GM23248 (cell line): ENCODE results near the gene FAAP24. TPM values are rescaled to one million over a fixed set of nuclear protein-coding genes. Genes with fewer than 3 reads are reported as not detected.
"Not testable (repeated sequence)": the region's sequence is repeated elsewhere in the genome, so short reads cannot be mapped to it uniquely, and the experiment has no call there.

ENCODE experiments used
- DNase-seq: peaks from one replicate; pipeline ENCODE4 v3.0.0-alpha.2; 2015
- H2AFZ ChIP-seq: fragments of 200-600 bp; sonication (generic); 2 replicates; pipeline ENCODE4 v1.6.1; 2016; ENCODE audit warnings: antibody characterized with exemption
- H3F3A ChIP-seq: fragments of 200-600 bp; sonication (generic); 2 replicates; pipeline ENCODE4 v1.6.1; 2016; ENCODE audit warnings: mild to moderate bottlenecking, antibody characterized with exemption, mixed run types; ENCODE audit not compliant: insufficient read depth
- H3K27ac ChIP-seq: fragments of 200-600 bp; sonication (generic); 2 replicates; pipeline ENCODE4 v1.5.1; 2016; ENCODE audit warnings: mild to moderate bottlenecking
- H3K27me3 ChIP-seq: fragments of 200-600 bp; sonication (generic); replicated peaks from 2 replicates; pipeline ENCODE4 v1.6.1; 2016; ENCODE audit warnings: mild to moderate bottlenecking; ENCODE audit not compliant: insufficient read depth
- H3K36me3 ChIP-seq: fragments of 200-600 bp; sonication (generic); 2 replicates; pipeline ENCODE4 v1.6.1; 2016; ENCODE audit warnings: low read depth, mild to moderate bottlenecking
- H3K4me1 ChIP-seq: fragments of 200-600 bp; sonication (generic); 2 replicates; pipeline ENCODE4 v1.6.1; 2016; ENCODE audit warnings: mild to moderate bottlenecking; ENCODE audit not compliant: insufficient read depth
- H3K4me2 ChIP-seq: fragments of 200-600 bp; sonication (generic); one replicate; pipeline ENCODE4 v1.6.1; 2016; ENCODE audit warnings: mild to moderate bottlenecking; ENCODE audit not compliant: unreplicated experiment
- H3K4me3 ChIP-seq: fragments of 200-600 bp; sonication (generic); 2 replicates; pipeline ENCODE4 v1.5.1; 2016; ENCODE audit warnings: mild to moderate bottlenecking
- H3K79me2 ChIP-seq: fragments of 200-600 bp; sonication (generic); 2 replicates; pipeline ENCODE4 v1.6.1; 2016; ENCODE audit warnings: mild to moderate bottlenecking; ENCODE audit not compliant: insufficient read depth
- H3K9ac ChIP-seq: fragments of 200-600 bp; sonication (generic); 2 replicates; pipeline ENCODE4 v1.6.1; 2016; ENCODE audit warnings: mild to moderate bottlenecking
- H3K9me2 ChIP-seq: fragments of 200-600 bp; sonication (generic); 2 replicates; pipeline ENCODE4 v1.6.1; 2016; ENCODE audit warnings: mixed run types, mild to moderate bottlenecking, moderate library complexity; ENCODE audit not compliant: insufficient read depth
- H3K9me3 ChIP-seq: fragments of 200-600 bp; sonication (generic); one replicate; pipeline ENCODE4 v1.6.1; 2017; ENCODE audit warnings: low read depth
- H4K20me1 ChIP-seq: fragments of 200-600 bp; sonication (generic); 2 replicates; pipeline ENCODE4 v1.6.0; 2016; ENCODE audit not compliant: insufficient read depth
- EZH2 ChIP-seq: fragments of 200-600 bp; sonication (generic); IDR thresholded peaks from 2 replicates; pipeline ENCODE4 v1.6.1; 2018; ENCODE audit warnings: antibody characterized with exemption, mild to moderate bottlenecking; ENCODE audit not compliant: insufficient read depth, poor library complexity, severe bottlenecking
- EZH2phosphoT487 ChIP-seq: fragments of 200-600 bp; sonication (generic); IDR thresholded peaks from 2 replicates; pipeline ENCODE4 v1.6.1; 2018; ENCODE audit warnings: antibody characterized with exemption, moderate library complexity, mild to moderate bottlenecking, low read depth; ENCODE audit not compliant: insufficient read depth
- WGBS, 2 experiments: methylation state at CpG; one replicate each; pipeline ENCODE4 v1.1.6; 2015 to 2017; ENCODE audit warnings: low lambda C conversion rate in 2 of 2, low coverage in 1 of 2; ENCODE audit errors: missing lambda C conversion rate in 2 of 2; 5-methylcytosine and 5-hydroxymethylcytosine counted together
- in situ Hi-C: fragments of 300-500 bp; cut with MboI; formaldehyde crosslinking; loops from 2 replicates; pipeline ENCODE4 v1.15.0; 2020
- polyA plus RNA-seq: library from polyadenylated mRNA; unstranded; fragments of >200 nt; fragmentation: Nextera tagmentation; extraction: Ambion mirVana; gene quantifications from 2 replicates; pipeline ENCODE4 v1.2.1, GENCODE V29; 2016
- total RNA-seq: library from RNA; depleted of rRNA; stranded (reverse); fragments of >200 nt; shearing (Covaris generic); gene quantifications from 2 replicates; pipeline ENCODE4 v1.2.3, GENCODE V29; 2014

The FAAP24 gene
- total and polyA plus RNA-seq, 2 experiments from 2014 or later = 1.3 to 5.8 TPM

DNA sequence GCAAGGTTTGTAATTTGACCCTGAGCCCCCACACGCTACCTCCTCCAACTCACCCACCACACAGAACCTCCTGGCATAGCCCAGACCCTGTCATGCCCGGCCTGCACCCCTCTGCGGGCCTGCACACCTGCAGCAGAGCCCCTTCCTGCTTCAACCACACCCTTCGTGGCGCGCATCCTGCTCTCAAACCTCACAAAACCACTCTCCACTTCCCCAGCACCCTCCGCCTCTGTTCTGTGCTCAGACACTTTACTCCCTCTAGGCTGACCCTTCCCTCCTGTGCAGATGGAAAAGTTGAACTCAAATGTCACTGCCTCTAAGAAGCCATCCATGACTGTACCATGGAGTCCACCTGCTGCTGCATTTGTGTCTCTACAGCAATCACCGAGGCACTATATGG lies 28.5 kb downstream of the FAAP24 start:
- 89 to 95% methylated on average over 8 of the region's 8 CpGs for WGBS, 2 experiments
- Histone ChIP-seq H3K27ac (no peak overlapping the region), H3K36me3 (no peaks in the 10 kb centered on the region), H3F3A (no peaks in the 10 kb centered on the region), H3K4me1 (no peaks in the 10 kb centered on the region), H3K79me2 (no peaks in the 10 kb centered on the region), H3K4me3 (no peak overlapping the region), H2AFZ (no peak overlapping the region), H3K9me2 (no peaks in the 10 kb centered on the region), H3K27me3 (no peaks in the 10 kb centered on the region), H3K9me3 (no peaks in the 10 kb centered on the region), H3K4me2 (no peak overlapping the region), H4K20me1 (no peaks in the 10 kb centered on the region), H3K9ac (no peak overlapping the region)
- in situ Hi-C loops = no loop called here
- TF ChIP-seq EZH2 = no peak
- TF ChIP-seq EZH2phosphoT487 = no peak
- DNase-seq = no peak

DNA sequence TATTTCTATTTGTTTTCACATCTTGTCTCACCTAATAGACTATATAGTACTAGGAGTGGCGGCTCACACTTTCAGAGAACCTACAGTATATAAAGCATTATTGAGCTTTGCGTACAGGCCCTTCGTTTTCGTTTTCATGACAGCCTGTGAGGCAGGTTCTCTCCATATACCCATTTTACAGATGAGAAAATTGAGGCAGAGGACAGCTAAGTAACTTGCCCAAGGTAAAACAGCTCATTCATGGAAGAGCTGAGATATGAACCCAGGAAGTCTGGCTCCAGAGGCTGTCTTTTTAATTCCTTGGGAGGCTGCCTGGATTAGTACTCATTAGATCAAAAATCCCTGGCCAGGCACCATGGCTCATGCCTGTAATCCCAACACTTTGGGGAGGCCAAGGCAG lies 28.9 kb downstream of the FAAP24 start:
- DNase-seq = no peak
- Histone ChIP-seq H3K9ac (no peak overlapping the region), H3F3A (no peaks in the 10 kb centered on the region), H4K20me1 (no peaks in the 10 kb centered on the region), H3K27ac (no peak overlapping the region), H3K27me3 (no peaks in the 10 kb centered on the region), H3K4me2 (no peak overlapping the region), H3K9me3 (no peaks in the 10 kb centered on the region), H2AFZ (no peak overlapping the region), H3K4me1 (no peaks in the 10 kb centered on the region), H3K79me2 (no peaks in the 10 kb centered on the region), H3K4me3 (no peak overlapping the region), H3K9me2 (no peaks in the 10 kb centered on the region), H3K36me3 (no peaks in the 10 kb centered on the region)
- in situ Hi-C loops = no loop called here
- WGBS, 2 experiments = 90% methylated on average over 4 of the region's 4 CpGs
- TF ChIP-seq EZH2 (no peak), EZH2phosphoT487 (no peak)

DNA sequence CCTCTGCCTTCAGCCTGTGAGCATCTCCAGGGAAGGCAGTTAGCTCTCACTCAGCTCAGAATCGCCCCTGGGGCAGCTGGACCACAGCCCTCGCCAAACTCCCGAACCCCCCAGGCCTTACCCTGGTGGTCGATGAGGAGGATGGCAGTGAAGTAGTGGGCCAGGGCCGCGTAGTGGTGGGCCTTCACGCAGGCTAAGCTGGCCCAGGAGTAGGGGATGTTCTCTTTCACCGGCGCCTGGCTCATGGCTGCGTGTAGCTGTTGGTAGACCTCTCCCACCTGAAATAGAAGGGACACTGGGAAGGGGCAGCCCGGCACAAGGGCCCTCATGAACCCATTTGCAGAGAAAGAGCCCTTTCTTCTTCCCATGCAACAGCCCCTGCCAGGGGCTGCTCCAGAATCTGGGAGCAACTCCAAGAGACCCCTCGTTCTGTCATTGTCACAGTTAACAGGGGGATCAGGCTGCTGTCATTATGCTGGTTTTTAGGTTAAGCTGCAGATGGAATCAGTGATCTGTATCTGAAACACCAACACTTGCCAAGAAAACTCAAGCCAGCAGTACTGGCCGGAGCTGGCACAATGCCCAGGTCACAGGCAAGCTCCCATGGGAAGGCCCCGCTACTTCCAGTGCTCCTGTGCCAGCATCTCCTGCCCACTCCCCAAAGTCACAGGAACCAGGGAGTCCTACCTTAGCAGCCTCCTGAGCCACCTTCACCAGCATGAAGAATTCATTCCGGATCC lies 30.3 kb downstream of the FAAP24 start:
- H3K9me2 ChIP-seq, H4K20me1 ChIP-seq, H3K27me3 ChIP-seq, H3K4me2 ChIP-seq, H3K36me3 ChIP-seq, in situ Hi-C loops, H3K27ac ChIP-seq, H3K9me3 ChIP-seq, H3K4me3 ChIP-seq, H3K4me1 ChIP-seq, H3K79me2 ChIP-seq, H2AFZ ChIP-seq, H3F3A ChIP-seq, DNase-seq, H3K9ac ChIP-seq: not testable (repeated sequence)
- WGBS, 2 experiments = 80 to 82% methylated on average over 15 of the region's 15 CpGs

DNA sequence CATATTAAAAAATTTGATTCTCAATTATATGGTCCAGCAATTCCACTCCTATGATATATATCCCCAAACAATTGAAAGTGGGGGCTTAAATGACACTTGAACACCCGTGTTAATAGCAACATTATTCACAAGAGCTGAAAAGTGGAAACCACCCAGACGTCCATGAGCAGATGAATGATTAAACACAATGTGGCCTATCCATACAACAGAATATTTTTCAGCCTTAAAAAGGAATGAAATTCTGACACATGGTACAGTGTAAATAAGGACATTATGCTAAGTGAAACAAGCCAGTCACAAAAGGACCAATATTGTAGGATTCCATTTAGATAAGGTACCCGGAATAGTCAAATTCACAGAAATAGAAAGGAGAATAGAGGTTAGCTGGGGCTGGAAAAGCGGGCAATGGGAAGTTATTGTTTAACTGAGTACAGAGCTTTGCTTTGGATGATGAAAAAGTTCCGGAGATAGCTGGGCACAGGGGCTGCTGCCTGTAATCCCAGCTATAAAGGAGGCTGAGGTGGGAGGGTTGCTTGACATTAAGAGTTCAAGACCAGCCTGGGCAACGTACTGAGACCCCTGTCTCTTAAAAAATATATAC lies 31.5 kb downstream of the FAAP24 start:
- H3F3A ChIP-seq, in situ Hi-C loops: not testable (repeated sequence)

DNA sequence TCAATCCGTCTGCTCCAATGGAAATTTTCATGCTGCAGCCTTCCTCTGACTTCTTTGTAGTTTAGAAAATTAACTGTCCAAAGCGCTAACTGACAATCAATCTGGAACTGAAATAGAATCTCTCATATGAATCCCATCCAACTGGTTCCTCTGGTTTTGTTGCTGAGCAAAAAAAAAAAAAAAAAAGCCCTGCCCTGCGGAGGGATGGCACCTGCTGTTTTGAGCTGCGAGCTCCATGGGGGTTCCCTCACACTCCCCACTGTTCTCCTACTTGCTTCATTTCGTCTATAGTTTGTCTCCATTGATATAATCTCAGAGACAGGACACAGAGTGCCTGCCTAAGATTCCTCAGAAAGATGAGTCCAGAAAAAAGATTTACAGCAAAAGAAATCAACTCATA lies 33.4 kb downstream of the FAAP24 start:
- no peak overlapping the region for H3K4me2 ChIP-seq
- H3K9me2 ChIP-seq = no peaks in the 10 kb centered on the region
- no peaks in the 10 kb centered on the region for H4K20me1 ChIP-seq
- TF ChIP-seq EZH2phosphoT487 (no peak), EZH2 (no peak)
- no peaks in the 10 kb centered on the region for H3F3A ChIP-seq
- H3K36me3 ChIP-seq = no peaks in the 10 kb centered on the region
- in situ Hi-C loops = no loop called here
- H3K4me1 ChIP-seq = no peaks in the 10 kb centered on the region
- 60 to 62% methylated on average over 5 of the region's 5 CpGs for WGBS, 2 experiments
- H3K27me3 ChIP-seq = no peaks in the 10 kb centered on the region
- no peak for DNase-seq
- H3K9me3 ChIP-seq = no peaks in the 10 kb centered on the region
- no peak overlapping the region for H3K4me3 ChIP-seq
- no peak overlapping the region for H3K27ac ChIP-seq
- H3K9ac ChIP-seq = no peak overlapping the region
- H3K79me2 ChIP-seq = no peaks in the 10 kb centered on the region
- H2AFZ ChIP-seq = no peak overlapping the region

More for the DNA sequence above, 31.5 kb downstream of the FAAP24 start:
- H3K4me2 ChIP-seq, H3K9me3 ChIP-seq, H3K79me2 ChIP-seq, H3K27ac ChIP-seq, H3K27me3 ChIP-seq, H3K36me3 ChIP-seq, H4K20me1 ChIP-seq, H2AFZ ChIP-seq, DNase-seq, H3K4me1 ChIP-seq, H3K9me2 ChIP-seq, H3K9ac ChIP-seq, H3K4me3 ChIP-seq: not testable (repeated sequence)
- 64 to 70% methylated on average over 6 of the region's 6 CpGs for WGBS, 2 experiments
